Kasumi-1 (cell line): ENCODE results near the gene ACSBG1.
"Not testable (repeated sequence)": the region's sequence is repeated elsewhere in the genome, so short reads cannot be mapped to it uniquely, and the experiment has no call there.

Source experiments
- DNase-seq, 2 experiments: peaks; one replicate each; lab custom pipeline; 2025; lab: John Stamatoyannopoulos, UW

Gene ACSBG1

DNA sequence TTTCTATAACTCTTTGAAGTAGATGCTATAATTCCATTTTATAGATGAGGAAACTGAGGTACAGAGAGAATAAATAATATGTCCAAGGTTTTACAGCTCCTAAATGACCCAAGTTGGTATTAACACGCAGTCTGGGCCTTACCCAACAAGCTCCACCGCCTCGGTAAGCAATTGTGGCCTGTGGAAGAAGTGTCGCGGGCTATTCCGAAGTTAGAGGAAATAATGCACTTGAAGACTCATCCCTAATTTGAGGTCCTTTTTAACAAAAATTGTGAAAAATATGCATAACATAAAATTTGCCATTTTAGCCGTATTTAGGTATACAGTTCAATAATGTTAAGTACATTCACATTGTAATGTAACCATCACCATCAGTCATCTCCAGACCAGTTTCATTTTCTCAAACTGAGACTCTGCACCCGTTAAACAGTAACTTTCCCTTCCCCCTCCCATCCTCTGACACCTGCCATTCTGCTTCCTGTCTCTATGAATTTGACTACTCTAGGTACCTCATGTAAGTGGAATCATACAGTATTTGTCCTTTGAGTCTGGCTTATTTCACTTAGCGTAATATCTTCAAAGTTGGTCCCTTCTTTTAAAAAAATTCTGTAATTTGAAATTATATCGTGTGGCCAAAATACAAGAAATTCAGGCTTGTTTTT, 67.0 kb downstream of the ACSBG1 start:
- no peak for DNase-seq

DNA sequence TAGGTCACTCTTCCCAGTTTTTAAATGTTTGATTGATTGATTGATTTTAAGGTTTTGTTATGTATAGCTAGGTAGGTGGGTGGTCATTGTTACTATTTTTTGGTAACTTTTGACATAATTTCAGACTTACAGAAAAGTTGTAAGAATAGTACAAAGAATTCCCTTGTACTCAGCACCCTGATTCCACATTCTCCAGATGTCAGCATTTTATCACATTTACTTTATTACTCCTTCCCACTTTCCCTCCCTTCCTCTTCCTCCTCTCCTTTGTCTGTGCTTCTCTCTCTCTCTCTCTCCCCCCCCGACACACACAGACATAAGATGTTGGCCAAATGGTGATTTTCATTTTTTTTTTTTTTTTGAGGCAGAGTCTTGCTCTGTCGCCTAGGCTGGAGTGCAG, 70.4 kb downstream of the ACSBG1 start:
- no peak for DNase-seq

DNA sequence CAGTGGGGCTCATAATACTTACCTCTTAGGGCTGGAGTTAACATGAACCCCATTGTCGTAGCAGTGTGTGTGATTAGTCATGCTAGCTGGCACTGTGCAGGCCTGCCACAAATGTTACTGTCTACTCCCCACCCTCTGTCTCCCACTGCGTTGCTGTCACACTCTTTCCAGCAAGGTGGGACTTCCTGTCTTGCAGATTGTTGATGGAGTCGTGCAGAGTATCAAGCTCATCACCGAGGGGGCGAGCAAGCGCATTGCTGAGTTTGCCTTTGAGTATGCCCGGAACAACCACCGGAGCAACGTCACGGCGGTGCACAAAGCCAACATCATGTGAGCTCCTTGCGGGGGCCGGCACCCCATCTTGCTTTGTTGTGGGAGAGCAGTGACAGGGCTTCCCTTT, 72.3 kb downstream of the ACSBG1 start:
- DNase-seq, result no peak

DNA sequence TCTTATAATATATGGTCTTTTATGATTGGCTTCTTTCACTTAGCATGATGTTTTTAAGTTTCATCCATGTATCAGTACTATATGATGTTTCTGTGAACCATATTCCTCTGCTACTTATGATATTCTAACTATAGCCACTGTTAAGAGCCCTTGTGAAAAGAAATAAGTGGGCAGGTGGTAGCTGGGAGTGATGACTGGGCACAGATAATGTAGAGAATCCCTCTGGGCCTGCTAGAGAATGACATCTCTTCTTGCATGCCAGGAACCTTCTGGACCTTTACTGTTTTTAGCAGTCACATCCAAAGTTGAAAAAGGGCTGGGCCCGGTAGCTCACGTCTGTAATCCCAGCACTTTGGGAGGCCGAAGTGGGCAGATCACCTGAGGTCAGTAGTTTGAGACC, 75.0 kb downstream of the ACSBG1 start:
- no peak for DNase-seq

DNA sequence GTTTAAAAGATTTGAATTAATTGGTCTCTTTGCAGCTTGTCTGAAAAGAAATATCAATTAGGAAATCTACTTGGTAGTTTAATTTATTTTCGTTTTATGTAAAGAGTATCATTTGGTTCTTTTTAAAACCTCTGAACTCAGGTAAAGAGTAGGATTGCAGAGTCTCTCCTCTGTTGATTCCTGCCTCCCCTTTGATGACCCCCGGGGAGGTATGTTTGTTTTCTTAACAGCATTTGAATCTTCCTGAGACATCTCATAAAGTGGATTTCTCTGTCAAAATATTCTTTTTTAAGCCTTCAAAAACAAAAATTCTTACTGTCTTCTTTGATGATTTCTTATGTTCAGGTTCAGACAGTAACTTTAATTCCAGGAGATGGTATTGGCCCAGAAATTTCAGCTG, 77.2 kb downstream of the ACSBG1 start:
- no peak for DNase-seq

DNA sequence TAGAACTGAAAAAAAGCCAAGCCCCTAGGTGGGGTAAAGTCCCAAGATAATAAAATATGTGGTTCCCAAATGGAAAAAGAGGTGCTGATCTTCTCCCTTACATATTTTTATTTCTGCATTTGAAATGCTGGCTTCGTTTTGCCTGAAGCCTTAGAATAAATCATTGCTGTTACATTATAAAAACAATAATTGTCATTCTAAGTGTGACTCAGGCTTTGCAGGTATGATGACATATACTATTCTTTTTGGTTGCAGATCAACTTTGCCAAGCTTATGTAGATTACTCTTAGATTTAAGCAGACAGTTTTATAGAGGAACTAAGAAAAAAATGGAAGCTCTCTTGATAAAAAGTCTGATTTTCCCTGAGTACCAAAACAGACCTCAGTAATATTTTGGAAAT, 77.7 kb downstream of the ACSBG1 start:
- no peak for DNase-seq

DNA sequence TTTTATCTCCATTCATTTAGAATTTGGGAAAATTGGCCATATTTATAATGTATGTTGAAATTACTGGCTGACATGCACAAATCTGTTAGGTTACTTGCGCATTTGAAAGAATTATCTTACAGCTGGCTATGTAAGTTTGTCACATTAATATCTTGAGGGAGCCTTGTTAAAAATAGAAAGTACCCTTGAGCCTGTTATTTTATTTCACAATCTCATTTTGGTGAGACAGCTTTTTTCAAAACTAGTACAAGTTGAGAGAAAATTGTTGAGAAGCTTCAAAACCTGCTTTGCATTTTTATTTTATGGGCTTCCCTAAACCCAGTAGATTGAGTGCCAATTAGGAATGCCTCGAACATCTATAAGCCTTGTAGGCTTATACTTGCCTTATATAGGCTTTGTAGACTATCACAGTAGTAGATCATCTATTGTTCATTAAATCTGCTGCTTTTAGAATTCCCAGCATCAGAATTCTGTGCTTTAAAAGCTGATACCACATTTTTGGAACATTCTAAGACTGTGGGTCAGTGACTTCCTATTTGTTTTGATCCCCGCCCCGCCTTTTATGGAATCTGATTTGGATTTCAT, 78.9 kb downstream of the ACSBG1 start:
- no peak for DNase-seq

DNA sequence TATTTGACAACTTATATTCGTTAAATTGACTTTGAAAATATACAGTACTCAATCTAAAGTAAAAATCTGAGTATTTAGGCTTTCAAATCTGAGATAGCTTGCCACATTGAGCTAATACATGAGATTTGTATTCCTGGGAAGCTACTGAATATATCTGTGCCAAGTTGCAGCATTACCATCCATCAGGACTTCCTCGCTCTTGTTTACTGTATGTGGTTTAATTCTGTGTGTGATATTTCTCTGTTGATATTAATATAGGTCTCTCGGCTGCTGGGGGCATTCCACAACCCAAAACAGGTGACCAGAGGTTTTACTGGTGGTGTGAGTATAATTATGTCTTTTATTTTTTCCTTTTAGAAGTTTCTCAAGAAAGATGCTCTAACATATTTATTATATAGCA, 79.4 kb downstream of the ACSBG1 start:
- no peak for DNase-seq

DNA sequence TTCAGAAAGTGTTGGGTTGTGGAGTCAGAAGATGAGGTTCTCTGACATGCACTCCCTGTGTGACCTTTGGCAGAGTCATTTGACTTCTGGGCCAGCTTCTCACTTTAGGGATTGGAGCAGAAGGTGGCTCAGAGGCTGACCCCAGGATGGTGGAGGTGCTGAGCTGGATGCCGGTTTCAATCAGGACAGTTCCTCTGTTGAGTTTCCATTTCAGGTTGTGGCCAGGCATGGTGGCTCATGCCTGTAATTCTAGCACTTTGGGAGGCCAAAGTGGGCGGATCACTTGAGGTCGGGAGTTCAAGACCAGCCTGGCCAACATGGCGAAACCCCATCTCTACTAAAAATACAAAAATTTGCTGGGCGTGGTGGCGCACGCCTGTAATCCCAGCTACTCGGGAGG, 83.3 kb downstream of the ACSBG1 start:
- not testable (repeated sequence) for DNase-seq

DNA sequence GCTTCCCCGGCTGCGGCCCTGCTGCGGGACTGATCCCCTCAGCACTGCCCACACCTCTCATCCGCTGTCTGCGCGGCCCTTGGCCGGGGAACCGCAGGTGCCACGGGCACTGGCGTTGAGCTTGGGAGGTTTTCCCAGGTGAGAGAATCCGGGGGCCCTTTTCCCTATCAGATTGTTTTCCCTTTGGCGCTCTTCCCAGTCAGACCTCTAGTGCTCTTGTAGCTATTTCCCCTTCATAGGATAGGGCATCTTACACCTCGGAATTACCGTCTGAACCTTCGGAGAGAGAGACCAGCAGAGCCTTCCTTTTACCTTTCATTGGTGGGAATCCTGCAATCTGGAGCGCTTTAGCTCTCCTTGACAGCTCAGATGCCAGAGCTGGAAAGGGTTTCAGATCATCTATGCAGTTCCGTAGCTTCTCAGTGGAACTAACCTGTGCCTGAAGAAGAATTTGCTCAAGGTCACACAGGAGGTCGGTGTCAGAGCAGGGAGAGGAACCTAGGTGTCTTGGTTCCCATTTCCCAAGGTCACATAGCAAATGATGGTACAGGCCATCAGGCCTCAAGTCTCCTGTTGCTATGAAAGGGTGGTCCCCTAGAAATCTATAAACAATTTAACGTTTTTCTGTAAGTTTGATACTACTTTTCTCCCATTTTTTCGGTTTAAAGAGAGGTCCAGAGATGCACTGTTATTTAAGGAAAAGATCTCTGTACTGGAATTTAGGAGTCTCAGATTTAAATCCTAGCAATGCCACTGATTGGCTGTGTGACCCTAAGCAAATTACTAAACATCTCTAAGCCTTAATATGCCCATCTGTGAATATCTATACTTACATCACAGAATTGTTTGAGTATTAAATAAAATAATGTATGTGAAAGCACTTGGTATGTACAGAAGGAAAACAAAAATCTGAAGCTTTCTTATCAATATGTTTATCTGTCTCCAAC, 84.3 kb downstream of the ACSBG1 start:
- no peak for DNase-seq

DNA sequence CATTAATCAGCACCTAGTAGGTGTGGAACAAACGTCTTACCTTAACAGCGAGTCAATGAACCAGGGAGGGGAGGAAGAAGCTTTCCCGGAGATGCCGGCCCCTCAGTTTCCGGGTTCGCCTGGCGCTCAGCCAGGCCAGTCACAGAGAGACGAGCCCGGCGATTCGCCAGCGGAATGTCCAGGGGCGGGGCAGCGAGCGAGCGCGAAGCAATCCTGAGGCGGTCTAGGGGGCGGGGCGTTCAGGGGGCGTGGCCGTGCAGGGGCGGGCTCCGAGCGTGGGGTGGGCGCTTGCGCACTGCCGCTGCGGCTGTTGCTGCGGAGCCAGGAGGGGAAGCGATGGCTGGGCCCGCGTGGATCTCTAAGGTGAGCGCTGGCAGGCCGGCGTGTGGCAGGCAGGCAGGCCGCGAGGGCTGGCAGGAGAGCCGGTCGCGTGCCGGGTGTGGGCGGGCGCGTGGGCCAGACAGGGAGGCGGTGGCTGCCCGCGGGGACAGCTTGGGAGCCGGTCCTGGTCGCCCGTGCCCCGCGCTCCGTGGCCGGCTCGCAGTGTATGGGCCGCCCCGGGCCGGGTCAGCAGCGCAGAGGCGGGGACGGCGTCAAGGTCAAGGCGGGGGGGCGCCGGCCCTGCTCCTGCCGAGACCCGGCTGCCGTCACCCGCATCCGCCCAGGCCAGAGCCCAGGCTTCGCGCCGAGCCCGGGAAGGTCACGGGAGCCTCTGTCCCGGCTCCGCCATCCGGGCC, 85.1 kb downstream of the ACSBG1 start, which contains the start of gene IDH3A:
IDH3A (plus strand) TSS at position 295 of the 737 bp plus-strand sequence; CDS start at position 337, 42 bp downstream.
- DNase-seq, result peak; percentile 93 to 95

DNA sequence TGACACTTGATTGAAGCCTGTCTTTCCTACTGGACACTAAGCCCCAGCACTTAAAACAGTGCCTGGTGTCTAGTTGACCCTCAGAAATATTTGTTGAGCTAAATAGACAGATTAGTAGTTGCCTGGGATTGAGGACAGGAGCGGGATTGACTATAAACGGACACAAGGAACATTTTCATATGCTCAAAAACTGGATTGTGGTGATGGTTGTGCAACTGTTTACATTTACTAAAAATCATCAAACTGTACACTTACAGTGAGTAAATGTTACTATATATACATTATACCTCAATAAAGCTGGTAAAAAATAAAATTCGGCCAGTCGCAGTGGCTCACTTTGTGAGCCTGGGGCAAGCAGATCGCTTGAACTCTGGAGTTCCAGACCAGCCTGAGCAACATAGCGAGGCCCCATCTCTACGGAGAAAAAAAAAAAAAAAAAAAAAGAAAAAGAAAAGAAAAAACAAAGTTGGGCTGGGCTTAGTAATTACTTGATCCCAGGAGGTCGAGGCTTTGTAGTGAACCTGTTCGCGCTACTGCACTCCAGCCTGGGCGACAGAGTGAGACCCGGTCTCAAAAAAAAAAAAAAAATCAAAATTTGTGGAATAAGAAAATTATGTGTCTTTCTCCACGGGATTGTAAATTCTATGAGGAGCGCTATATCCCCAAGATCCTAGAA, 85.8 kb downstream of the ACSBG1 start:
- no peak for DNase-seq

DNA sequence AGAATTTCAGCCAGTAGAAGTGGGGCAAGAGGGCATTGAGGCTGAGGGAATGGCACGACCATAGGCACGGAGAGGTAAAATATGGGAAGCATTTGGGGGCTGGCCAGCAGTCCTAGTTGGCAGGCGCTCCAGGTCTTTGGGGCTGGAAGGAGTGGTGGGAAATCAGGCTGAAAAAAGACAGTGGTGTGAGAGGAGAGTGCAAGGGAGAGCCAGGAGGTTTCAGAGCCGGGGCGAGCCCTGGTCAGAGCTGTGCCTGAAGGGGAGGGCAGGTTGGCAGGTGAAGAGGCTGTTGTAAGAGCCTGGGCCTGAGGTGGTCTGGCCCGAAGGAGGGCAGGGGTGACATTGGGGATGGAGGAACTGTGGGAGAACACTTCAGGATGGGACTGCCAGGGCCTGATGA, 86.8 kb downstream of the ACSBG1 start:
- DNase-seq, result no peak

DNA sequence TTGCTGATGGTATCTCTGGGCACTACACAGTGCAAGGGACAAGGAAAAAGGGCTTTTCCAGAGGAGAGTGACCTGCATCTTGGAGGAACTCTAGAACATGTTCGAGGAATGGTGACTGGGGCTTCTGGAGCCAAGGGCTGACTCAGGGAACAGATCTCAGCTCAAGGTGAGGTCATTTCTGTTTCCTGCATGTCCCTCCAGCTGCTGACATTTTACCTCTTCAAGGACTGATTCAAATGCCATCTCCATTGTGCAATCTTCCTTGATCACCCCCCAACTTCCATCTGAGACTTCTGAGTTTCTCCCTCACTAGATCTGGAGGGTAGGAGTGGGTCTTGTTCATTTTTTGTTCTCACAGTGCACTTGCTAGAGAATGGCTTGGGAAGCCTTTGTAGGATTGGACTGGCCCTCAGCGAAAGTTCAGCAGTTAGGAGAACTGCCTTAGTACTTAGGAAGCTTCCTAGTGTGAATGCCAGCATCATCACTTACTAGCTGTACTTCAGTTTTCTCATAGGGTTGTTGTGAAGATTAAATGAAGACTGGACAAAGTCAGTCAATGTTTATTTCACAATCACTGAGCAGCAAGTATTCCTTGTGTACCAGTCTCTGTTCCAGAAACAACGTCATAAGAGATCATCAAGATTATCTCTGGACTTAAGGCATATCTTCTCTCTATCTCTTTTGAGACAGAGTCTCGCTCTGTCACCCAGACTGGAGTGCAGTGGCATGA, 87.8 kb downstream of the ACSBG1 start:
- DNase-seq, result no peak

DNA sequence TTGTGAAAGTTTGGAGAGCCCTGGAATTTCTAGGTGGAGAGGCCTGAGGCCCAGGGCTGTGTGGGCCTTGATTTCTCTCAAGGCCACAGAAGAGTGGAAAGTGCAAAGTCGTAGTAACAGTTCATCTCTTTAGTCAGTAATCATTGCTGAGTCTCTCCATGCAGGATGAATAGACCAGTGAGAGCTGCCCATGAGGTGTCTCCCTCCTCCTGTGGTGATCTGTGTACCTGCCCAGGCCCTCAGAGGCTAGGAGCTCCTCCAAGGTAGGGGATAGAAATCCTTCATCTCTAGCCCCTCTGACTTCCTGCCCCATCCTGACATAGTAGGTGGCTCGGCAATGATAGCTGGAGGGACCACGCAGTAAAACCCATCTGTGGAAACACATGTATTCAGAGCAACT, 92.0 kb downstream of the ACSBG1 start:
- no peak for DNase-seq

DNA sequence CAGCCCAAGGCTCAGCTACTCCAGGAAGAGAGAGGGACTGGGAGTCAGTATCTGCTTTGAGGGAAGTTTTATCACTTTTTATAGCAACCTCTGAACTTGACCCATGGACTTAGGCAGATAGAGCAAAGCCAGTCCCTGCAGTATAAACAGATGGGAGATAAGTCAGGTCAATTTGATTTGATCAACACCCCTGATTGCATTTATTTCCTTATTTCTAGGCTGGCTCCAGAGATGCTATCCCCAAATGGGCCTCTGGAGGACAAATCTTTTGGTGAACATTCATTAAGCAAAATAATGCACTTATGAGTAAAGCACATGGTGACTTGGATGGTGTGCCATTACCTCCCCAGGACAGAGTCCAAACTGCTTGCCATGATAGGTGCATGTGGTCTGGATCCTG, 94.1 kb downstream of the ACSBG1 start:
- peak in 1 of 2 experiments; percentile 4 for DNase-seq

DNA sequence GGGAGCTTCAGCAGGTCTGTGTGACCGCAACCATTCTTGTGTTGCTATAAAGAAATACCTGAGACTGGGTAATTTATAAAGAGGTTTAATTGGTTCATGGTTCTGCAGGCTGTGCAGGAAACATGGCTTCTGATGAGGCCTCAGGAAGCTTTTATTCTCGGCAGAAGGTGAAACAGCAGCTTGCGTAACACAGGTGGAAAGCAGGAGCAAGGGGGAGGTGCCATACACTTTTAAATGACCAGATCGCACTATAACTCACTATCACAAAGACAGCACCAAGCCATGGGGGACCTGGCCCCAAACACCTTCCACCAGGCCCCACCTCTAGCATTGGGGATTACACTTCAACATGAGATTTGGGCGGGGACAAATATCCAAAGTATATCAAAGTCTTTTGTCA, 94.8 kb downstream of the ACSBG1 start:
- DNase-seq, result no peak

DNA sequence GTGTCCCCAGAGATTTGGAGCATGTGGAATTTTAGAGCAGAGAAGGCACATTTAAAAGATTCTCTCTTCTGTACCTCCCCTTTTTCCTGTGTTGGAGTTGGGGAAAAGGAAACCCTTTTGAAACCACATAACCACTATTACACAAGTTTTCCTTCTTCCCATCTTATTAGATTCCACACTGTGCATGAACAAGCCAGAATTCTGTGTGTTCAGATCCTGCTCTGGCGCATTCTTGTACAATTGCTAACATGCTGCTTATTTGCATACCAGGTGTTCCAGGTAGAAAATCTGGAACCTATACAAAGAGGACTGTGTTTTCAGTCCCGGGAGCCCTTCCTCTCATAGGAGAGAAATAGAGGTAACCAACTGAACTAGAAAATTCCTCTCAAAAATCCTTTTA, 100.6 kb downstream of the ACSBG1 start:
- no peak for DNase-seq

DNA sequence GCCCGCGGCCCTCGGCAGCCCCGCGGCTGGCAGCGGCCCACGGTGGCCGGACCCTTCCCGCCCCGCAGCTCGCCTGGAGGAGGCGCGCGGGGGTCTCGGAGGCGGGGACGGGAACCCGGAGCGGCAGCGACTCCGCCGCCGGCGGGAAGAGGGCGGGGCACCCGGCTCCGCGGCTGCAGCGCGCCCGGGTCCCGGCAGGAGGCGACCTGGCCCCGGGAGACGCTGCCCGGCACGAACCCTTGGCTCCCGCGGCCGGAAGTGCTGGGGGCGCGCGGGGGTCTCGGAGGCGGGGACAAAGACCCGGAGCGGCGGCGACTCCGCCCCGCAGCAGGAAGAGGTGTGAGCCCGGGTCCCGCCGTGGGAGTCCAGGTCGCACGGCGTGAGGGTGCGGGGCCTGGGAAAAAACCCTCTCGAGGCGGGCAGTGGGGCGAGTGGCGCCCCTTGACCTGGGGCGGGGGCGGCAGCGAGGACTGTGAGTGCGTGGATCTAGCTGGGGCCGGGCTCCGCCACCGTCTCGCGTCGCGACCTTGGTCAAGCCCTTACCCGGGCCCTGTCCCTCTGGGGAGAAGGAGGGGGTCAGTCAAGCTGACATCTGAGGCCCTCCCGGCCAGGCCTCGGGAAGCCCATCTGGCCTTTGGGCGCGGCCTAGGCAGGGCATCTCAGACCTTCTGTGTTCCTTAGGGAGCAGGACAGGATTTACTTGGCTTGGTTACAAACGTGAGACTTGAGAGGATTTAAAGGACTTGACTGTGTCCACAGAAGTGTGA, 102.9 kb downstream of the ACSBG1 start, which contains the start of gene CIB2:
CIB2 (minus strand) TSS at position 151 of the 767 bp plus-strand sequence. CDS start 230 bp downstream, outside the sequence.
- DNase-seq, result peak; percentile 44 to 66
